ENCODE results near the gene DGCR8.

GRCh38 chr22:20121856-20122415 lies 41.9 kb downstream of the DGCR8 start:
- TF ChIP-seq CTCF (IDR thresholded peaks at IDR 0.05) = no peak
- no peak for TF ChIP-seq POLR2A (IDR thresholded peaks at IDR 0.05)

All from right lobe of liver (tissue), 4 donors.